Ovary (tissue), 9 donors: Measurements from ENCODE around the gene ATP5IF1. TPM values are rescaled to one million over a fixed set of nuclear protein-coding genes. Genes with fewer than 3 reads are reported as not detected.

Experiments
- DNase-seq, 5 donors: peaks; one replicate each; pipeline ENCODE4 v3.0.0-alpha.2; 2019 to 2020
- H3K27ac ChIP-seq, 2 donors: fragments of 200-600 bp; one replicate each; pipeline versions ENCODE4 v1.5.1 to v1.8.0; 2019 to 2022
- H3K27me3 ChIP-seq: fragments of 200-600 bp; one replicate; pipeline ENCODE4 v1.8.0; 2022
- H3K36me3 ChIP-seq: fragments of 200-600 bp; sonication (generic); one replicate; pipeline ENCODE4 v1.5.1; 2019
- H3K4me1 ChIP-seq: one replicate; pipeline ENCODE4 v1.8.1; 2013; ENCODE audit warnings: mild to moderate bottlenecking, moderate library complexity; ENCODE audit not compliant: insufficient read depth
- H3K4me3 ChIP-seq: fragments of 200-600 bp; sonication (generic); one replicate; pipeline ENCODE4 v1.5.1; 2017
- H3K9me3 ChIP-seq, 2 donors: fragments of 200-600 bp in 1 of 2; sonication (generic) in 1 of 2; one replicate each; pipeline versions ENCODE4 v1.5.1 to v1.8.1; 2013 to 2019; ENCODE audit warnings: mild to moderate bottlenecking in 1 of 2, moderate library complexity in 1 of 2
- EP300 ChIP-seq: sonication (generic); formaldehyde crosslinking; IDR thresholded peaks from one replicate; pipeline ENCODE4 v1.6.1; 2017; ENCODE audit warnings: antibody characterized with exemption
- POLR2A ChIP-seq: fragments of 450-650 bp; IDR thresholded peaks from one replicate; pipeline ENCODE4 v1.6.1; 2017; ENCODE audit warnings: antibody characterized with exemption, mild to moderate bottlenecking, moderate library complexity
- WGBS, 3 donors: extraction: QIAGEN DNeasy Blood & Tissue Kit in 1 of 3; methylation state at CpG; one replicate each; pipeline versions ENCODE4 v1.1.5 to v1.1.7; 2013 to 2017; 5-methylcytosine and 5-hydroxymethylcytosine counted together
- intact Hi-C, 4 donors: fragments of 100-400 bp; cut with DNase I; formaldehyde crosslinking; loops; one replicate each; pipeline versions ENCODE4 v1.11.0 to v1.15.1; 2022 to 2023
- polyA plus RNA-seq, 2 donors: library from polyadenylated mRNA; stranded (reverse); fragments of 200-250 nt in 1 of 2; fragments of 350-450 nt in 1 of 2; fragmentation: Illumina TruSeq in 1 of 2; extraction: RNeasy Lipid Tissue Mini Kit (QIAGEN cat#74804) in 1 of 2; gene quantifications; one replicate each; pipeline ENCODE4 v1.2.3, GENCODE V29; 2013 to 2014
- total RNA-seq, 7 donors: library from RNA; depleted of rRNA in 2 of 7; stranded (reverse); fragments of >200 nt in 2 of 7; fragmentation: NEBNext Ultra II Directional in 3 of 7; extraction: Animal tissue kit (Norgen Biotek cat#: 25700) in 3 of 7; gene quantifications; one replicate each; pipeline versions ENCODE4 v1.1.0 to v1.2.4, GENCODE V29; 2016 to 2023
- TF ChIP-seq, protein P1 (sequence below), 3 donors: fragments of 450-650 bp in 2 of 3; fragments of 200-600 bp in 1 of 3; IDR thresholded peaks; one replicate each; pipeline versions ENCODE4 v1.5.1 to v1.8.0; 2016 to 2022; ENCODE audit warnings: antibody characterized with exemption in 3 of 3, mild to moderate bottlenecking in 1 of 3
- donor health status: DM: no; HTN: no; CAD: no; lungs with moderate emphysema.
- donor health status: DM: no; HTN: no; CAD: no.
- donor health status: Bipolar disorder and iron deficiency.
- donor health status: DM: yes; HTN: yes; CAD: no.
- donor health status: DM: no; HTN: no; CAD: no.
- donor health status: DM: yes; HTN: yes; CAD: no.

ATP5IF1 gene
- total and polyA plus RNA-seq, 9 donors = 87.2 to 226 (median 101) TPM

DNA sequence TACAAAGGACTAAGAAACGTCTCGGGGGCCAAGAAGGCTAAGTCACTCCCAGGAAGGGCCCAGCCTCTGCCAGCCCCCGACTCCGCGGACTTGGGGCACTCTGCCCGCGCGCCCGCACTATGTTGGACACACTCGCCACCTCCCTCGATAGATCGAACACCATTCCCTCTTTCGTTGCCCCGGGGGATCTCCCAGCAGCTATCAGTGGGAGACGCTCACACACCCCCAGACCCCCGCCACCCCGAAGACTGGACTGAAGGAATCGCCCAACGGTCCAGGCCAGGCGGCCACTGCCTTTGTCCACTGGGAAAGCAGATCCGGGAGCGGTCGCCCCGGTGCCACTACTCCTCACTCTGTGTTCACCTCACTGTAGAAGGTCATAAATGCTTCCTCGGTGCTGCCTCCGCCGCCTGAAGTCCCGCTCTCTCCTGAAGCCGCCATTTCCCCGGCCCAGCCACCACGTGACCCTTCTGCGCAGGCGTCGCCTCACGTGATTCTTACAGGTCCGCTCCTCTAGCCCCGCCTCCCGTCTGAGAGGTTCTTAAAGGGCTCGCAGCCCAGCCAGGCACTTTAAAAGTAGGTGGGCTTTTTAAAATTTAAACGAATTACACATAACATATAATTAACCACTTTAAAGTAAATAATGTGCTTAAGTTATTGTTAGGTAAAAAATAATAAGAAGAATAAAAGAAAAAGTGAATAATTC lies 3.2 kb upstream of the ATP5IF1 start, which contains the start of gene DNAJC8:
Gene DNAJC8 (minus strand): TSS at position 472 of the 706 bp plus-strand sequence. CDS start 31 bp downstream, at position 441.
- H3K27me3 ChIP-seq = no peaks in the 10 kb centered on the region
- intact Hi-C loops = no loop called here
- TF ChIP-seq, protein P1, sequence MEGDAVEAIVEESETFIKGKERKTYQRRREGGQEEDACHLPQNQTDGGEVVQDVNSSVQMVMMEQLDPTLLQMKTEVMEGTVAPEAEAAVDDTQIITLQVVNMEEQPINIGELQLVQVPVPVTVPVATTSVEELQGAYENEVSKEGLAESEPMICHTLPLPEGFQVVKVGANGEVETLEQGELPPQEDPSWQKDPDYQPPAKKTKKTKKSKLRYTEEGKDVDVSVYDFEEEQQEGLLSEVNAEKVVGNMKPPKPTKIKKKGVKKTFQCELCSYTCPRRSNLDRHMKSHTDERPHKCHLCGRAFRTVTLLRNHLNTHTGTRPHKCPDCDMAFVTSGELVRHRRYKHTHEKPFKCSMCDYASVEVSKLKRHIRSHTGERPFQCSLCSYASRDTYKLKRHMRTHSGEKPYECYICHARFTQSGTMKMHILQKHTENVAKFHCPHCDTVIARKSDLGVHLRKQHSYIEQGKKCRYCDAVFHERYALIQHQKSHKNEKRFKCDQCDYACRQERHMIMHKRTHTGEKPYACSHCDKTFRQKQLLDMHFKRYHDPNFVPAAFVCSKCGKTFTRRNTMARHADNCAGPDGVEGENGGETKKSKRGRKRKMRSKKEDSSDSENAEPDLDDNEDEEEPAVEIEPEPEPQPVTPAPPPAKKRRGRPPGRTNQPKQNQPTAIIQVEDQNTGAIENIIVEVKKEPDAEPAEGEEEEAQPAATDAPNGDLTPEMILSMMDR (IDR thresholded peaks at IDR 0.05) = no peak
- TF ChIP-seq POLR2A = peak; percentile 72
- 0 to 2% (median 0%) methylated on average over 39 to 40 of the region's 40 CpGs for WGBS, 3 donors
- H3K9me3 ChIP-seq = no peaks in the 10 kb centered on the region
- peak within 1 kb of the TSS; percentile 70 for H3K27ac ChIP-seq
- DNase-seq = peak; percentile 91 to 95 (median 94)
- peaks cover 7% of the 10 kb centered on the region for H3K4me1 ChIP-seq
- H3K36me3 ChIP-seq = no peaks in the 10 kb centered on the region
- H3K4me3 ChIP-seq = peak within 1 kb of the TSS; percentile 87

DNA sequence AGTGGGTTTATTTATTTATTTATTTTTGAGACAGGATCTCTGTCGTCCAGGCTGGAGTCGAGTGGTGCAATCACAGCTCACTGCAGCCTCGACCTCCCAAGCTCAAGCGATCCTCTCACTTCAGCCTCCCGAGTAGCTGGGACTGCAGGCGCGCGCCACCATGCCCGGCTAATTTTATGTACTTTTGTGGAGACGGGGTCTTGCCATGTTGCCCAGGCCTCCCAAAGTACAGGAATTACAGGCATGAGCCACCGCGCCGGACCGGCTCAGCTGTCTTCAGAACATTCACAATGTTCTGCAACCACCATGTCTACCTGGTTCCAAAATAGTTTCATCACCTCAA lies 2.7 kb upstream of the ATP5IF1 start:
- intact Hi-C loops = no loop called here
- peak overlapping the region in 1 of 2 donors; percentile 70 for H3K27ac ChIP-seq
- 57 to 61% (median 59%) methylated on average over 14 of the region's 14 CpGs for WGBS, 3 donors
- H3K4me1 ChIP-seq = peaks cover 7% of the 10 kb centered on the region
- DNase-seq = no peak
- no peaks in the 10 kb centered on the region for H3K36me3 ChIP-seq
- H3K4me3 ChIP-seq = peak overlapping the region; percentile 87
- no peak for TF ChIP-seq EP300
- H3K9me3 ChIP-seq = no peaks in the 10 kb centered on the region
- no peaks in the 10 kb centered on the region for H3K27me3 ChIP-seq

DNA sequence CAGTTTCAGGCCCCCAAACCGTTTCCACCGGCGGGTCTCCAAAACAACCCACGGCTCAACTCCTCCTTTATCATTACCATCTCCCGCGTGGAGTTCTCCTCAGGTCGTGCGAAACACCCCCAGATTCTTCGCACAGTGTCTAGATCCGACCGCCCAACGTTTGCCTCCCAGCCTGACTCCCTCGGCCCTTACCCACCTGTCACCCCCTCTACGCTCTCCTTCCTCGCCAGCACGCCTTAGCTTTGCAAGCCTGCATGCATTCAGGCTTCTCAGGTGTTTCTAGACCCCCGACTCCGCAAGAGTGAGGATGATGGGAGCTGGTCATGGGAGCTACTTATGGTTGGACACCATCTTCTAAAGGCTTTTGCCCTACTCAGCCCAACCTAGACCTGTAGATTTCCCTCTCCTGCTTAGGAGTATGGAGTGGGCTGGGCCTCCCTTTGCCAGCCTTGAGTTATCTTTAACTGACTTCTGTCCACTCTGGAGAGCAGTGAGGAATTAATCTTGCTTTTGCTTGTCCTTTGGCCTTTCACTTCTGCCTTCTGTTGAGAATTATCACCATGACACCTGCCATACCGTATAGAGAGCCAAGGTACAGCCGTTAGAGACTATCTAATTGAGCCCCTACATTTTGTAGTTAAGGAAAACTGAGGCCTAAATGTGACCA lies 865 bp downstream of the ATP5IF1 start:
- peaks cover 7% of the 10 kb centered on the region for H3K4me1 ChIP-seq
- no peaks in the 10 kb centered on the region for H3K27me3 ChIP-seq
- DNase-seq = no peak
- TF ChIP-seq, protein P1 (IDR thresholded peaks at IDR 0.05) = no peak
- TF ChIP-seq EP300 (no peak), POLR2A (no peak)
- no peaks in the 10 kb centered on the region for H3K36me3 ChIP-seq
- intact Hi-C loops = no loop called here
- peak overlapping the region in 1 of 2 donors; percentile 30 for H3K27ac ChIP-seq
- H3K4me3 ChIP-seq = peak overlapping the region; percentile 98
- H3K9me3 ChIP-seq = no peaks in the 10 kb centered on the region
- WGBS, 3 donors = 8% methylated on average over 20 of the region's 20 CpGs

DNA sequence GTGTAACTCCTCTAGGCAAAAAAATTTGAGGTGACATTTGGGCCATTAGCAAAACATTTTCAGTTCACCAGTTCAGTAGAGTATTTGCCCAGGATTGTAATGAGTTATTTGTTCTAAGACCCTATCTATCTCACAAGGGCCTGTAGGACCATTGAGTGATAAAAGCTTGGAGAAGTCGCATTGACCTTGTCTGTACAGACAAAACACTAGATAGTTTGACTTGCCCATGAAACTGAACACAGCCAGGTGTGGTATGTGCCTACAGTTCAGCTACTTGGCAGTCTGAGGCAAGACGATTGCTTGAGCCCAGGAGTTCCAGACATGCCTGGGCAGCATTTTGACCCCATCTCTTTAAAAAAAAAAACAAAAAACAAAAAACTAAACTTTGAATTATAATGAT lies 3.1 kb downstream of the ATP5IF1 start:
- Histone ChIP-seq H3K27ac (no peak overlapping the region), H3K27me3 (no peaks in the 10 kb centered on the region), H3K36me3 (no peaks in the 10 kb centered on the region), H3K4me1 (peaks cover 2% of the 10 kb centered on the region), H3K4me3 (no peak overlapping the region), H3K9me3 (no peaks in the 10 kb centered on the region)
- TF ChIP-seq EP300 (no peak), POLR2A (no peak)
- TF ChIP-seq, protein P1 (IDR thresholded peaks at IDR 0.05) = no peak
- WGBS, 3 donors = 8 to 31% (median 15%) methylated on average over 2 of the region's 2 CpGs
- intact Hi-C loops = no loop called here
- DNase-seq = no peak

DNA sequence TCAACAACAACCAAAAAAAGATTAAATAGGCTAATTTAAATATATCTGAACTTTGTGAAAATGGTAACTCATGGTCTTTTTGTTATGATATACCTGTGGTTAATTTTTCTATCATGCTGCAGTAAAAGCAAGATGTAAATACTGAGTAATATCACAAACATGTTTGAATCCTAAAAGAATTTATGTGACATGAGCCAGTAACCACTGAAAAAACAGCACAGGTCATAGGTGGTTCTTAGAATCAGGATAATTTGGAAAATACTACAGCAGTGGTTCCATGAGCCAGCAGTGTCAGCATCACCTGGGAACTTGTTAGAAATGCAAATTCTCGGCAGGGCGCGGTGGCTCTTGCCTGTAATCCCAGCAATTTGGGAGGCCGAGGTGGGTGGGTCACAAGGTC lies 4.1 kb downstream of the ATP5IF1 start:
- WGBS, 3 donors = 81 to 93% (median 86%) methylated on average over 4 of the region's 4 CpGs
- Histone ChIP-seq H3K4me1 (peaks cover 2% of the 10 kb centered on the region), H3K4me3 (no peak overlapping the region), H3K36me3 (no peaks in the 10 kb centered on the region), H3K27ac (no peak overlapping the region), H3K9me3 (no peaks in the 10 kb centered on the region), H3K27me3 (no peaks in the 10 kb centered on the region)
- intact Hi-C loops = no loop called here
- TF ChIP-seq, protein P1 (IDR thresholded peaks at IDR 0.05) = no peak
- no peak for TF ChIP-seq EP300
- TF ChIP-seq POLR2A = no peak
- DNase-seq = no peak
